ENCODE results near the gene MAP3K1.
"Not testable (repeated sequence)": the region's sequence is repeated elsewhere in the genome, so short reads cannot be mapped to it uniquely, and the experiment has no call there.

MAP3K1 gene

DNA sequence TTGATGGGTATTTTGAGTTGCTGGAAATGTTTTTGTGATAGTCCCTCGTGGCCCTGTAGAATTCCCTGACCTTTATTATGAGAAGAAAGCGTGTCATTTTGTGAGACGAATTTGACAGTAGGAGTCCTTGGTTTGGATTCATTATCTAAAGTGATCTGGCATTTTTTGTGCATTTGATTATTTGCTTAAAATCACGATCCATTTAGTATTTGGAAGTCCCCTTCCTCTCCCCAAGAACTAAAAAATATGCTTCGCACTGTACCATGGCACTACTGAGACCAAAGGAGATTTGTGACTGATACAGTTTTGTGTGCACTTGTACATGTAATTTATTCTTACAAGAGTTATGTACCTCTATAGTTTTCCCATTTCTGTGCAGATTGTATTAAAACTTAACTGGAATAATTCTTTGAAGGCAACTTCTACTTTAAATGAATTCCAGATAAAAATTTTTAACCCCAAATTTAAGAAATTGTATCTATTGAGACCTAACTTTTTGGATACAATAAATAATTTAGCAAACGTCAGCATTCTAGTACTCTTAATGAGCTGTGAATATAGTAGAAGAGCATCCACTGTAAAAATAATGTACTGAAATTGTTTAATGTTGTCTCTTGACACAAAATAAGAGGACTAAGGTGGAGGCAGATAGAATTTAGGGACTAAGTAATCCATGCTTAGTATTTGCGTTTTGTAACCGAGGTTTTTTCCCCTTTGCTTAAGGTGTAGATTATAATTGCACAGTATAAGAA, 2.1 kb downstream of the MAP3K1 start:
- no peak for DNase-seq

DNA sequence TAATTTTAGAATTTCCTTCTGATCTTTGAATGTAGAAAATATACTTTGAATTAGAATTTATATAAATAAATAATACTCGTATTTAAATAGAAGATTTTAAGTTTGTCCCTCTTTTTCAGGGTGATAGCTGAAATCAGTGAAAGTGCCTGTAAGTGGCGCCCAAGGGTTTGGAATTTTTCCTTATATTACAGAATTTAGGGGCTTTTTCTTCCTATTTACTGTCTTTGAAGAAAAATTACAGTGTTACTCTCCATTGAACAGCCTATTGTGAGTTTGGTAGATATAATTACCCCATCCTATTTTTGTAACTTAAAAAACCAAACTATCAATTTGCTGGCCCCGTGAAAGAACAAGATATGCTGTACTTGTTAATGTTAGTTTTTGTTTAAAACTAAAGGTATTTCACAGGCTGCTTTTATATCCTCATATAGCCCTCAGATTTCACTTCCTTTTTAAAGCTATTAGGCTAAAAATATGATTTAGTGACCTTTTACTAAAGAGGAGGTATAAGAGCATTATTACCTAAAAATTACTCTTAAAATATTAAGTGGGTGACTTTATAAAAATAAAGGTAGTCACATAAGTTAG, 3.2 kb downstream of the MAP3K1 start:
- DNase-seq: no peak

- DNase-seq: no peak
Observed at GRCh38 chr5:56819060-56819881, 3.9 kb downstream of the MAP3K1 start.

GRCh38 chr5:56821868-56822267, 6.5 kb downstream of the MAP3K1 start:
- not testable (repeated sequence) for DNase-seq

DNA sequence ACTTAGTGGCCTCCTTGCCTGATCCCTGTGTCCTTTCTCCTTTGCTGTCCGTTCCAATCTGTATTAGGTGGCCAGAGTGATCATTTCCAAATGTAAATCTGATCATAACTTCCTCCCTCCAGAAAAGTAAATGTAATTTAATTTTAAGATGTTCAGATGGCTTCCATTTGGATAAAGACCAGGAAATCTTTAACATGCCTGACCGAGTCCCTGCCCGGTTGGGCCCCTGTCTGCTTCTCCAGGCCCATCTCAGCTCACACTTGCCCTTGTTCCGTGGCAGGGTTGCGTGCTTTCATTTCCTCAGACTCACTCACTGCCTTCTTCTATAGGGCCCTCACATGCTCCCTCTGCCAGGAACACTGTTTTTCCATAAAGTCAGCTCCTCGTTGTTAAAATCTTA, 7.6 kb downstream of the MAP3K1 start:
- no peak for DNase-seq

DNA sequence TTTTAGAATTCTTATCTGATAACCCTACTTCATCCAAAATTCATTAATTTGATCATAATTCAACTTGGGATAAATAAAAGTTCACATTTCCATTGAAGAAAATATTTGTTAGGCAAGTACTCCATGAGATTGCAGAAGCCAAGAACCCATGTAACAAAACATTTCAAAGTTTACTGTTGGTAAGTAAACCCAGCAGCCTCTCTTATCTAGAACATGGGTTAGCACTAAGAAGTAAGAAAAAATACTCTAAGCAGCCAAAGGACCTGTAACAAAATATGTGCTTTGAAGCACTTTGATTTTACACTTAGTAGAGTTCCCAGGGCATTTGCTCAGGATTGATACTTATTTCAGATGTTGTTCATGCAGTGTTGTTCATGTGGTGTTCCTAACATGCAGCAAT, 8.7 kb downstream of the MAP3K1 start:
- DNase-seq: no peak

DNA sequence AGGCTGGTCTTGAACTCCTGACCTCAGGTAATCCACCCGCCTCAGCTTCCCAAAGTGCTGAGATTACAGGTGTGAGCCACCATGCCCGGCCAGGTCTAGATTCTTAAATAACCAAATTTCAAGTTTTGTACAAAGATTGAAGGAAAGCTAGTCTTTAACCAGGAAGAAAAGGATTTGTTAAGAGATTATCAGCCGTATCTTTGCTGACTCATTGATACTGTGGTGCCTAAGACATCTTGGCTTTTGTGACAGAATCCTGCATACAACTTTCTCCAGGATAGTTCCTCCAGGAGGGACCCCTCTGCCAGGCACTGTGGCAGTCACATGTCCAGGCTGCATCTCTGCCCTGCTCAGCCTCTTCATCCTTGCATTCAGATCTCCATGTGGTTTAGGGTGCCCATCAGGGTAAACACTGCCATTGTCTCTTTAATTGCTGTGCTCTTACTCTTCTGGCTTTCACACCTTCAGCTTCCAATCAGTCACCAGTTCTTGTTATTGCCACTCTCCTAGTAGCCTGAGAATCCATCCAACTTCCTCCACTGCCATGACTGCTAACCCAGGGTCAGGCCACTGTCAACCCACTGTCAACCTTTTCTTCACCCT, 10.0 kb downstream of the MAP3K1 start:
- DNase-seq: no peak

- DNase-seq: no peak
Observed at GRCh38 chr5:56827049-56827448, 11.7 kb downstream of the MAP3K1 start.

GRCh38 chr5:56827924-56828323, 12.6 kb downstream of the MAP3K1 start:
- DNase-seq: no peak

DNA sequence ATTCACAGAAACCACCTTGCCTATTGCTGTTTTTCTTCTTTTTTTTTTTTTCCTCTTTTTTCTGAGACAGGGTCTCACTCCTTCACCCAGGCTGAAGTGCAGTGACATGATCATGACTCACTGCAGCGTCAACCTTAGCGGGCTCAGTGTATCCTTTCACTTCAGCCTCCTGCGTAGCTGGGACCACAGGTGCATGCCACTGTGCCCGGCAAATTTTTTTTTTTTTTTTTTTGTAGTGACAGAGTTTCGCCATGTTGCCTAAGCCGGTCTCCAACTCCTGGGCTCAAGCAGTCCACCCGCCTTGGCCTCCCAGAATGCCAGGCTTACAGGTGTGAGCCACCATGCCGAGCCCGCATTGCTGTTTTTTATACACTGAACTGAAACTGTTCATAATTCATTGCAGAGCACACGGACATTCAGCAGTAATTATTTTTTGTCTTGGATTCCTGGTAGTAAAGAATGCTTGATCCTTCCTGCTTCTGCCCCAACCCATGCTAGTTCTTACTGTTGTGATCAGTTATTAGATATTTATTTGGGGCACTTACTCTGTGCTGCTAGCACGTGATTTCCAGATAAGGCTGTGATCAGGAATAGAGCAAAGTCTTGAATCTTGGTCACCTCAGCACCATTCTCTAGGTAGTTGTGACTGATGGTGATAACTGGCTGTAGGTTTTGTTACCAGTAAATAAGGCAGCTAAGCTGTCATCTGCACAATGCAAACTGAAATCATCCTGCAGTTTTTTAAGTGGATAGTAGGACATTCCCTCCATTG, 14.0 kb downstream of the MAP3K1 start:
- DNase-seq: peak; percentile 88

DNA sequence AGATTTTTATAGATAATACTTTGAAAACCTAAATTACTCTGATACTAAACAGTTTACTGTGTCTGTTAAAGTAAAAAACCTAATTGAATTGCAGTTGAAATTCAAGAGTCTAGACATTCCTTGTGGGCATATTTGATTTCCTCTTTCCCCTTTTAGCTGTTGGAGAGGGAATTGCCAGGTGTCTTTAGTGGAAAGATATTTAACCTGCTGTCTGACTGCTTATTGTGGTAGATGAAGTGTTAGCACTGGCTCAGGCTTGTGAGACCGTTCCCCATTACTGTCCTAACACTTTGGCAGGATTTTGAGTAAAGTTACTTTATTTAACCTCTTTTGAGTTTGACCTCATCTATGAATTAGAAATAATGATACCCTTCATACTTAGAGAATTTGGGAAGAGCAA, 16.4 kb downstream of the MAP3K1 start:
- DNase-seq: no peak

DNA sequence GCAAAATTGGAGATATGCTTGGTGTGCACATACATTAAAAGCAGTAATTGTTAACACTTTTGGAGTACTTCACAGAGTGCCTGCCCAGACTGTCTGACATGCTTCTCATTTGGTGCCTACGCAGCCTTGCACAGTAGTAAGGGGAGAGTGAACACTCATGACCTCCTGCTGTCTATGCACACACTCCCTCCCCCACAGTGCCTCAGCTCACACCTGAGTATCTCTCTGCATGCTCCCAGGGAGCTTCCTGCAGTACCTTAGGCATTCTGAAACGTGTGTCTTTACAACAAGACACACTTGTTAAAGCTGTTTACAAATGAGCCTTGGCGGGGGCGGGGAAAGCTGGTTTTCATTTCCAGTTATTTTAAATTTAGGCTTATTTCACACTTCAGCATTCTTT, 18.0 kb downstream of the MAP3K1 start:
- peak; percentile 68 for DNase-seq

DNA sequence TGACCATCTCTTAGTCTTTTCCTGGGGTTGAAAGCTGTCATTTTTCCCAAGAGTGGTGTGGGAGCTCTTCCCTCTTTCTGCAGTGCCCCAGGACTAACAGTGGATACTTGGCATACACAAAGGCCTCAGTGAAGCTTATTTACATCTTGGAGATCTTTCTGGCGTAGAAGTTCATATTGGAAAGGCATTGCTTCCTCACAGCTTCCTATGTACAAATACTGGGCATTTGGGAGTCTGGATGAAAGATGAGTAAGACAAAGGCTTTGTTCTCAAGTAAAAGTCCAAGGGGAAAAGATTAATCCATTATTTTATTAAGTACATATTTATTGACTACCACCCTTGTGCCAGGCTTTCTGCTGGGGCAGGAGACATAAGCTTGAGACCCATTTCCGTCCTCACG, 22.0 kb downstream of the MAP3K1 start:
- DNase-seq: no peak

- DNase-seq: no peak
Observed at GRCh38 chr5:56837956-56838355, 22.6 kb downstream of the MAP3K1 start.

DNA sequence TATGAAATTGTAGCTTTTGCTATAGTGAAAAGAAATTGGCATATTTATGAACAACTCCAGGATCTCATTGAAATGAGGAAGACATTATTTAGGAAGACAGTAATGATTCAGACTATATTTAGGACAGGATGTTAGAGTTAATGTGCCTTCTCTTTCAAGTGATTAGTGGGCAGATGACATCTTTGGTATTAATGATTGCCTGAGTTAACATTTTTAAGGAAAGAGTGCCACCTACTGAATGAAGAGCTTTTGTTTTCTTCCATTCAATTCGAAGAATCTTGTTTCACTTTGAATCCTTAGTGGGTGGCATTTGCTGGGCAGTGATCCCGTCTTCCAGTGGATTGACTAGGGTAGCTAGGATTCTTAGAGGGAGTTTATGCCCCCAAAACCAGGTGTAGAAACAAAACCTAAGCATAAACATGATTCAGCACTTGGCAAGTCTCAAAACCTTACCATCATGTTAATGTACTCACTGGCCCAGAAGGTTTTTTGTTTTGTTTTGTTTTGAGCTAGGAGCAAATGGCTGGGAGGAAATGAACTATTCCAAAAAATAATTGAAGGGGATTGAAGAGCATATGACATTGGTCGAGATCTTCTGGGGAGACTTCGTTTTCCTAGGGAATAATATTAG, 23.2 kb downstream of the MAP3K1 start:
- DNase-seq: no peak

GRCh38 chr5:56839062-56839461, 23.7 kb downstream of the MAP3K1 start:
- no peak for DNase-seq

DNA sequence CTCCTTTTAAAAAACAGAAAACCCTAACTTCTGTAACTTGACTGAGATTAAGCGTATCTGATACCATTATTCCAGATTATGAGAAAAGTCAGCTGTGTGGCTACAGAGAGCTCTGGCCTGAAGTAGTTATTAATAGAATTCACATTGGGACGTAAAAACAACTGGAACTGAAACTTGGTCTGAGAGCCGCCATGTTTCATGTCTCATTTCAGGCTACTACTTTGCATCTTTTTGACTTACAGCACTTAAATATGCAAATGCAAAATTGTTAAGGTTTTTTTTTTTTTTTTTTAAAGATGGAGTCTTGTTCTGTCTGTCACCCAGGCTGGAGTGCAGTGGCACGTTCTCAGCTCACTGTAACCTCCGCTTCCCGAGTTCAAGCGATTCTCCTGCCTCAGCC, 25.2 kb downstream of the MAP3K1 start:
- DNase-seq: no peak

DNA sequence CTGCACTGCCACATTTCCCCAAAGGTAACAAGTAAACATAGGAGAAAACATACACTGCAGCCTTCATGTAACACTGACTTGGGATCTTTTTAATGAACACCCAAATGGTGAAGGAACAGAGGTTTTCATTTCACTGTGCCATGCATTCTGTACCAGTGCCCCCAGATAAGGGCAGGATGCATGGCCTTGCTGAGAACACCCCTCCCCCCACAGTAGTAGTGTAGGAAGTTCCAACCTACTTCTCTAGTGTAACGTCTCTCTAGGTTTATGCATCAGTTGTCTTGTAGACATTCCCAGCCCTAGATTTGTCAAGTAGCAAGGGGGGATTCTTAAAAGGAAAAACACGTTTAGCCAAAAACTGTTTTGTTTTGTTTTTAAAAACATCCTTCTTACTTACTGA, 29.9 kb downstream of the MAP3K1 start:
- DNase-seq: no peak

DNA sequence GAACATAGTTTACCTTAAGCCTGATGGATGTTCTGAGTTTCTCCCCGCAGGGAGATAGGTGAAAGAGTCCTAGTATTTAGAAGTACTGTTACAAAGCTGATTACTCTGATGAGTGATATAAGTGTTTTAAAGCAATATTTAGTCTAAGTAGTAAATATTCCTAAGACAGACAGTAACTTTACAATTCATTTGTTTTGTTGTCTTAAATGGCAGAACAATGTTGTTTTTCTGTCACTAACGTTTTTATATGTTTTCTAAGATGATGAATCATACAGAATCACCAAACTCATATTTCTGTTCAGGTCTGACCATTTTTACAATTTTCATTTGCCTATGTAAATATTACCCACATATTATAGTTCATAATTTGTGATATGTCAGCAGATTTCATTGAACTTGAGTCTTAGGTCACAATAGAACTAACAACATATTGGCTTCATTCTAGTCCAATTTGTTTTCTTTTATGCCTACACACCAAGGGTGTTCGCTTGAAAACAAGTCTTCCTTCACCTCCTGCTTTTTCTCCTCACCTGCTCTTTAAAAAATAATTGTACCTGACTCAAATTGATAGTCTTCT, 30.6 kb downstream of the MAP3K1 start:
- no peak for DNase-seq

DNA sequence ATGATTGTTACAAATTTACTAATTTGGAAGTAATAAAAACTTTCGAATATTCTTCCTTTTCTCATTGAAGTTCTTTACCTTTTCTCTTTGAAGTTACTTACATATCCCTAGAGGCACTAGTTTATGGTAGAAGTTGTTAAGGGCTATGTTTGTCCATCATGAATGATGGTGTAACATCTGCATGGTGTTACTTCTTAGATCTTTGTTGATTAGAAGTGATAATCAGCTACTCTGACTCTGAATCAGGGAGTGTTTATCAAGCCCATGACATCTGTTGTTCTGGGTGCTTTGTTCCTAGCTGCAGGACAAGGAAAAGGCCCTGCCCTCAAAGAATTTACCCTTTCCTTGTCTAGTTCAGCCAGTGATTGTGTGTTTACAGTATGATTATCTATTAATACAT, 32.9 kb downstream of the MAP3K1 start:
- DNase-seq: no peak

- no peak for DNase-seq
Observed at GRCh38 chr5:56849671-56850070, 34.3 kb downstream of the MAP3K1 start.

GRCh38 chr5:56850423-56850822, 35.1 kb downstream of the MAP3K1 start:
- DNase-seq: no peak

Data from activated effector memory CD4-positive, alpha-beta T cell treated with anti-CD3 and anti-CD28 coated beads, Interleukin-2, amount 50 U/mL, for 16 hours (primary cell).